GM12872 (cell line): ENCODE measurements around the gene TACC3.

ENCODE experiments used
- TF ChIP-seq, protein P1 (sequence below): IDR thresholded peaks from 3 replicates; pipeline ENCODE4 v1.5.1; 2011; ENCODE audit warnings: low read depth, mild to moderate bottlenecking, low read length, moderate library complexity; ENCODE audit not compliant: insufficient read depth

Gene TACC3

GRCh38 chr4:1745697-1746096 lies 24.4 kb downstream of the TACC3 start:
- TF ChIP-seq, protein P1, sequence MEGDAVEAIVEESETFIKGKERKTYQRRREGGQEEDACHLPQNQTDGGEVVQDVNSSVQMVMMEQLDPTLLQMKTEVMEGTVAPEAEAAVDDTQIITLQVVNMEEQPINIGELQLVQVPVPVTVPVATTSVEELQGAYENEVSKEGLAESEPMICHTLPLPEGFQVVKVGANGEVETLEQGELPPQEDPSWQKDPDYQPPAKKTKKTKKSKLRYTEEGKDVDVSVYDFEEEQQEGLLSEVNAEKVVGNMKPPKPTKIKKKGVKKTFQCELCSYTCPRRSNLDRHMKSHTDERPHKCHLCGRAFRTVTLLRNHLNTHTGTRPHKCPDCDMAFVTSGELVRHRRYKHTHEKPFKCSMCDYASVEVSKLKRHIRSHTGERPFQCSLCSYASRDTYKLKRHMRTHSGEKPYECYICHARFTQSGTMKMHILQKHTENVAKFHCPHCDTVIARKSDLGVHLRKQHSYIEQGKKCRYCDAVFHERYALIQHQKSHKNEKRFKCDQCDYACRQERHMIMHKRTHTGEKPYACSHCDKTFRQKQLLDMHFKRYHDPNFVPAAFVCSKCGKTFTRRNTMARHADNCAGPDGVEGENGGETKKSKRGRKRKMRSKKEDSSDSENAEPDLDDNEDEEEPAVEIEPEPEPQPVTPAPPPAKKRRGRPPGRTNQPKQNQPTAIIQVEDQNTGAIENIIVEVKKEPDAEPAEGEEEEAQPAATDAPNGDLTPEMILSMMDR = 0 out of 3 replicates have a peak, but pooled peaks have one; percentile 1

- TF ChIP-seq, protein P1 = peak; percentile 86
These were observed 25.0 kb downstream of the TACC3 start for GRCh38 chr4:1746265-1746691.

GRCh38 chr4:1746919-1747602 lies 25.7 kb downstream of the TACC3 start:
- TF ChIP-seq, protein P1 = no peak

- TF ChIP-seq, protein P1 = no peak
These were observed 26.3 kb downstream of the TACC3 start for GRCh38 chr4:1747603-1747967.

- TF ChIP-seq, protein P1 = peak; percentile 79
These were observed 27.2 kb downstream of the TACC3 start for GRCh38 chr4:1748465-1748995.

DNA sequence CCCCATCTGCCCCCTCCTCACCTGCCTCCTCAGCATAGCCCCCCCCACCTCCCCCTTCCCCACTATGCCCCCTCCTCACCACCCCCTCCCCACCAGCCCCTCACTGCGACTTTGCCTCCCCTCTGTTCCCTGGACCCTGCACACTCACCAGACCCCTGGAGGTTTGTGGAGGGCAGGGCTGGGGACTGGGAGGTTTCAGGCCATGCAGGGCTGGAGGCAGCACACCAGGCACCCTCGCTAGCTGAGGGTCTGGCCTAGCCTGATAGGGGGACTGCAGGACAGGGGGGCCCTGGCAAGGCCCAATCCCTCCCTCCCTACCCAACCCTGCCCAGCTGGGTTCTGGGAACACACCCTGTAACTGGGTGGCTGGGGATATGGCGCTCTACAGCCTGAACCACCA lies 28.0 kb downstream of the TACC3 start:
- TF ChIP-seq, protein P1 = no peak

DNA sequence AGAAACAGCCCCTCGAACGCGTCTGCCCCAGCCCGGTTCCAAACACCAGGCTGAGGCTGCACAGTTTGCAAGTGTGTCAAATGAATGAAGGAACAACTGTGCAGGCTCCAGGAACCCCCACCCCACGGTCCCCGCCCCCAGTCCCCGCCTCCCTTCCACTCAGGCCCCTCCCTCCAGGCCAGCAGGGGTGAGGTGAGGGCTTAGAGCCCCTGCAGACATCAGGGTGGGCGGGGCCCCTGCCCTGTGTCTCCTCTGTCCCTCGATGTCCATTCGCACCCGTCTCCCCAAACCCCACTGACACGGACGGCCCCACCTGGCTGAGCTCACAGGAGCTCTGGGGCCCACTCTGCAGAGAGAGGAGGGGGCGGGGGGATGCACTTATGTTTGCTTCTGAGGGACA lies 28.5 kb downstream of the TACC3 start:
- TF ChIP-seq, protein P1 = no peak
